ENCODE data around the gene PCNX1.
A peak's percentile ranks its signal among the peaks of the same experiment; 100 is the strongest.

PCNX1 gene

GRCh38 chr14:70905301-70905700, 2.0 kb upstream of the PCNX1 start:
- H4K20me1 ChIP-seq (ENCODE audit: insufficient read depth, low read length, poor library complexity, severe bottlenecking) = peaks cover 18% of the 10 kb centered on the region
- H3K27me3 ChIP-seq (ENCODE audit: insufficient read depth, low read length, poor library complexity, severe bottlenecking) = no peaks in the 10 kb centered on the region
- no peaks in the 10 kb centered on the region for H3F3A ChIP-seq (ENCODE audit: low read depth)
- H3K36me3 ChIP-seq (ENCODE audit: insufficient read depth, low read length) = no peaks in the 10 kb centered on the region
- no peak overlapping the region for H2AFZ ChIP-seq (ENCODE audit: low read length)
- no peak overlapping the region for H3K4me3 ChIP-seq (ENCODE audit: low read length, poor library complexity, severe bottlenecking)
- H3K9me2 ChIP-seq (replicated peaks; ENCODE audit: low read depth, low read length) = no peaks in the 10 kb centered on the region
- H3K79me2 ChIP-seq (ENCODE audit: insufficient read depth, low read length) = peaks cover 25% of the 10 kb centered on the region
- no peak overlapping the region for H3K9ac ChIP-seq (ENCODE audit: low read depth, low read length, poor library complexity, severe bottlenecking)
- H3K9me3 ChIP-seq (ENCODE audit: insufficient read depth, low read depth, low read length) = no peaks in the 10 kb centered on the region
- H3K4me1 ChIP-seq (ENCODE audit: insufficient read depth, low read length, poor library complexity, severe bottlenecking) = peaks cover 27% of the 10 kb centered on the region
- H3K4me2 ChIP-seq (ENCODE audit: low read depth, low read length, poor library complexity, severe bottlenecking) = no peak overlapping the region
- TF ChIP-seq CTCF (conservative IDR thresholded peaks at IDR 0.05; ENCODE audit: low read length) (no peak), EZH2phosphoT487 (IDR thresholded peaks at IDR 0.05; ENCODE audit: borderline replicate concordance) (no peak)

- peaks cover 33% of the 10 kb centered on the region for H4K20me1 ChIP-seq (ENCODE audit: insufficient read depth, low read length, poor library complexity, severe bottlenecking)
- H3K4me2 ChIP-seq (ENCODE audit: low read depth, low read length, poor library complexity, severe bottlenecking) = peak overlapping the region; percentile 70
- H3K36me3 ChIP-seq (ENCODE audit: insufficient read depth, low read length) = no peaks in the 10 kb centered on the region
- TF ChIP-seq EZH2phosphoT487 (IDR thresholded peaks at IDR 0.05; ENCODE audit: borderline replicate concordance) (no peak), CTCF (conservative IDR thresholded peaks at IDR 0.05; ENCODE audit: low read length) (no peak)
- no peaks in the 10 kb centered on the region for H3K9me3 ChIP-seq (ENCODE audit: insufficient read depth, low read depth, low read length)
- H3K4me1 ChIP-seq (ENCODE audit: insufficient read depth, low read length, poor library complexity, severe bottlenecking) = peaks cover 40% of the 10 kb centered on the region
- H2AFZ ChIP-seq (ENCODE audit: low read length) = peak overlapping the region; percentile 93
- no peaks in the 10 kb centered on the region for H3F3A ChIP-seq (ENCODE audit: low read depth)
- H3K9ac ChIP-seq (ENCODE audit: low read depth, low read length, poor library complexity, severe bottlenecking) = peak overlapping the region; percentile 68
- H3K9me2 ChIP-seq (replicated peaks; ENCODE audit: low read depth, low read length) = no peaks in the 10 kb centered on the region
- H3K27me3 ChIP-seq (ENCODE audit: insufficient read depth, low read length, poor library complexity, severe bottlenecking) = no peaks in the 10 kb centered on the region
- peak overlapping the region; percentile 92 for H3K4me3 ChIP-seq (ENCODE audit: low read length, poor library complexity, severe bottlenecking)
- H3K79me2 ChIP-seq (ENCODE audit: insufficient read depth, low read length) = peaks cover 40% of the 10 kb centered on the region
Measured at GRCh38 chr14:70906793-70907175, 475 bp upstream of the PCNX1 start.

GRCh38 chr14:70907996-70908934, 1.0 kb downstream of the PCNX1 start:
- TF ChIP-seq CTCF (conservative IDR thresholded peaks at IDR 0.05; ENCODE audit: low read length) (no peak), EZH2phosphoT487 (IDR thresholded peaks at IDR 0.05; ENCODE audit: borderline replicate concordance) (no peak)
- peak overlapping the region; percentile 17; the same call in 1 of the 2 replicates for H2AFZ ChIP-seq (ENCODE audit: low read length)

More at GRCh38 chr14:70907996-70908934, 1.0 kb downstream of the PCNX1 start:
- peak overlapping the region; percentile 95 for H3K9ac ChIP-seq (ENCODE audit: low read depth, low read length, poor library complexity, severe bottlenecking)
- H3K4me2 ChIP-seq (ENCODE audit: low read depth, low read length, poor library complexity, severe bottlenecking) = peak overlapping the region; percentile 86
- no peaks in the 10 kb centered on the region for H3K36me3 ChIP-seq (ENCODE audit: insufficient read depth, low read length)
- peaks cover 52% of the 10 kb centered on the region for H3K4me1 ChIP-seq (ENCODE audit: insufficient read depth, low read length, poor library complexity, severe bottlenecking)
- no peaks in the 10 kb centered on the region for H3K27me3 ChIP-seq (ENCODE audit: insufficient read depth, low read length, poor library complexity, severe bottlenecking)
- no peaks in the 10 kb centered on the region for H3K9me3 ChIP-seq (ENCODE audit: insufficient read depth, low read depth, low read length)
- H3K79me2 ChIP-seq (ENCODE audit: insufficient read depth, low read length) = peaks cover 55% of the 10 kb centered on the region
- no peaks in the 10 kb centered on the region for H3F3A ChIP-seq (ENCODE audit: low read depth)
- H3K4me3 ChIP-seq (ENCODE audit: low read length, poor library complexity, severe bottlenecking) = peak overlapping the region; percentile 92
- H4K20me1 ChIP-seq (ENCODE audit: insufficient read depth, low read length, poor library complexity, severe bottlenecking) = peaks cover 47% of the 10 kb centered on the region
- H3K9me2 ChIP-seq (replicated peaks; ENCODE audit: low read depth, low read length) = no peaks in the 10 kb centered on the region

All from Loucy (cell line).